Esophagus (tissue), 2 donors: ENCODE measurements around the gene NEXN. TPM values are rescaled to one million over a fixed set of nuclear protein-coding genes. Genes with fewer than 3 reads are reported as not detected.
"Not testable (repeated sequence)": the region's sequence is repeated elsewhere in the genome, so short reads cannot be mapped to it uniquely, and the experiment has no call there.

Source experiments
- H3K27ac ChIP-seq, 2 donors: one replicate each; pipeline ENCODE4 v1.5.1; 2013; ENCODE audit warnings: low read depth in 2 of 2, mild to moderate bottlenecking in 2 of 2, inconsistent platforms in 1 of 2, low read length in 1 of 2, moderate library complexity in 1 of 2
- H3K27me3 ChIP-seq, 2 donors: one replicate each; pipeline ENCODE4 v1.6.1; 2013; ENCODE audit warnings: low read length in 2 of 2, control low read depth in 1 of 2, mild to moderate bottlenecking in 1 of 2; ENCODE audit not compliant: insufficient read depth in 2 of 2, control insufficient read depth in 1 of 2
- H3K36me3 ChIP-seq, 2 donors: one replicate each; pipeline ENCODE4 v1.6.1; 2013; ENCODE audit warnings: low read length in 1 of 2; ENCODE audit not compliant: control insufficient read depth in 2 of 2, insufficient read depth in 2 of 2
- H3K4me1 ChIP-seq, 2 donors: one replicate each; pipeline ENCODE4 v1.6.1; 2013; ENCODE audit warnings: low read length in 1 of 2; ENCODE audit not compliant: control insufficient read depth in 2 of 2, insufficient read depth in 2 of 2
- H3K4me3 ChIP-seq, 2 donors: one replicate each; pipeline ENCODE4 v1.5.1; 2013; ENCODE audit warnings: low read length in 2 of 2, mild to moderate bottlenecking in 2 of 2, low read depth in 1 of 2, moderate library complexity in 1 of 2
- H3K9me3 ChIP-seq, 2 donors: one replicate each; pipeline ENCODE4 v1.6.1; 2013; ENCODE audit warnings: mild to moderate bottlenecking in 2 of 2, low read depth in 1 of 2, low read length in 1 of 2, moderate library complexity in 1 of 2; ENCODE audit not compliant: control insufficient read depth in 2 of 2, insufficient read depth in 1 of 2
- WGBS, 2 donors: extraction: QIAGEN DNeasy Blood & Tissue Kit; methylation state at CpG; one replicate each; pipeline ENCODE4 v1.1.7; 2013; 5-methylcytosine and 5-hydroxymethylcytosine counted together
- polyA plus RNA-seq, 2 donors: library from polyadenylated mRNA; stranded (reverse); fragments of 200-250 nt; gene quantifications; one replicate each; pipeline ENCODE4 v1.2.3, GENCODE V29; 2013
- donor health status: healthy with polysubstance abuse.
- donor health status: Bipolar disorder and iron deficiency.

NEXN gene
- polyA plus RNA-seq, 2 donors: 10.9 to 16.2 TPM

DNA sequence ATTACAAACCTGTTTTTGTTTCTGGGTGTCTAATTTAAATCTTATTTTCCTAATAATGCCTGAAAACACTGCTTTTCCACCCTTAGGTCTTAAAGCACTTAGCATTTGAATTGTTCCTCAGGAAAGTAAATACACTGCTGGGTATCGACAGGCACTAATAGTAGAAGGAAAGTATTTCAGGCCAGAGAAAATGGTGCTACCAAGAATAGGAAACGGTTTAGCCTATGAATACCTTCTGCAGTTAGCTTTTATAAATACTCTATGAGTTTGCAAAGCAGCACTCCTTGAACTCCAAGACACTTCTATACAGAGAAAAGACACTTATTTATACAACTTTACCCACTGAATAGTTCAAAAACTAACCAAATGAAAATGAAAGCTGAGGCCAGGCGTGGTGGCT lies 83.7 kb downstream of the NEXN start:
- no peak overlapping the region for H3K27ac ChIP-seq
- no peaks in the 10 kb centered on the region for H3K9me3 ChIP-seq
- H3K36me3 ChIP-seq: no peaks in the 10 kb centered on the region
- H3K4me1 ChIP-seq: peaks cover 0 to 3% of the 10 kb centered on the region in 2 donors
- no peak overlapping the region for H3K4me3 ChIP-seq
- WGBS, 2 donors: 69 to 72% methylated on average over 3 of the region's 3 CpGs
- no peaks in the 10 kb centered on the region for H3K27me3 ChIP-seq

DNA sequence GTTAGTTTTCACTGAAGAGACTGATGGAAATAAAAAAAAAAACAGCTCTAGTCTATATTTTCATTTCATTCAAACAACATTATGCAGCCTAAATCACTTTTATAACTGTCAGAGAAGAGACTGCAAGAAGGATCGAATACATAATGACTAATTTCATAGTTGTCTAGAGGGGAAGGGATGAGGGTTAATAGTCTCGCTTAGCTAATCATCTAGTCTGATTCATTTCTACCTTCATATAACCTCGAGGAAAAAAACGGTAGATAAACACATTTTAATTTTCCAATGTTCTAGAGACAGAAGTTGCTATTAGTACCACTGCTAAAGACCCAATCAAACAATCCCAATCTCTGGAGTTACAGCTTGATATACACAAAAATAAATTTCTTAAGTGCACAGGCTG lies 87.0 kb downstream of the NEXN start:
- H3K27ac ChIP-seq: no peak overlapping the region
- peak overlapping the region in 1 of 2 donors; percentile 15 for H3K4me3 ChIP-seq
- H3K4me1 ChIP-seq: peaks cover 0 to 3% of the 10 kb centered on the region in 2 donors
- no peaks in the 10 kb centered on the region for H3K9me3 ChIP-seq
- no peaks in the 10 kb centered on the region for H3K36me3 ChIP-seq
- WGBS, 2 donors: 7 to 11% methylated on average over 4 of the region's 4 CpGs
- H3K27me3 ChIP-seq: no peaks in the 10 kb centered on the region

DNA sequence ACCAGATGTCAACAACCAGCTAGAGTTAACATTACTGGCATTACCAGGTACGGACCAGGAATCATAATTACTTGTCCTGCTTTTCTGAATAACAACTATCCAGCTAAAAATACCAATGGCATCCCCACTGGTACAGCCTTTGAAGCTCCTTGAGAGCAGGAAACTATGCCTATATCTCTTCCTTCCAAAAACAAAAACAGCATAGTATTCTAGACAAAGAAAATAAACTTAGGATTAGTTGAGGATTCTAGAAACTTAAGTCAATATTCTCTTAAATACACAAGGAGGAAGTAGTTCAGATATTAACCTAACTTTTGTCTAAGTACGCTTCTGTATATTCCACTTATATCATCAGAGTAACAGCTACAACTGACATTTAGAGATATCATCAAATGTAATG lies 87.5 kb downstream of the NEXN start:
- H3K4me1 ChIP-seq: peaks cover 0 to 3% of the 10 kb centered on the region in 2 donors

DNA sequence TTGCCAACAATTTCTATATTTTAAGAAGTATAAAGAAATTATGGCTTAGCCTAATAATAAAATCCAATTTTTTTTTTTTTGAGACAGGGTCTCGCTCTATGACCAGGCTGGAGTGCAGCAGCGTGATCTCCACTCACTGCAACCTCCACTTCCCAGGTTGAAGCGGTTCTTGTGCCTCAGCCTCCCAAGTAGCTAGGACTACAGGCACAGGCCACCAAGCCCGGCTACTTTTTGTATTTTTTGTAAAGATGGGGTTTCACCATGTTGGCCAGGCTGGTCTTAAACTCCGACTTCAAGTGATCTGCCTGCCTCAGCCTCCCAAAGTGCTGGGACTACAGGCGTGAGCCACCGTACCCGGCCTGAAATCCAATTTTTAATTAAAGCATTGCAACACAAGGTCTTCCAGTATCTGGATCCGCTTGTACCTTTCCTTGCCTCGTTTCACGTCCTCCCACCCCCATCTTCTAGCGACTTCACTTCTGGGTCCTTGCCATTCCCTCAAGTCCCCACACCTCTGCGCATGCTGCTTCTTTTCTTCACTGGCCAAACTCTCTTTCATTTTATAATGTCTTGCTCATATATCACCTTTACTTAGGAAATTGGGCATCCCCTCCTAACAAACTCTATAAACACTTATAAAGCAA lies 88.1 kb downstream of the NEXN start:
- no peaks in the 10 kb centered on the region for H3K36me3 ChIP-seq
- peaks cover 0 to 3% of the 10 kb centered on the region in 2 donors for H3K4me1 ChIP-seq
- H3K27me3 ChIP-seq: no peaks in the 10 kb centered on the region
- H3K9me3 ChIP-seq: no peaks in the 10 kb centered on the region
- peak overlapping the region in 1 of 2 donors; percentile 1 for H3K27ac ChIP-seq
- peak overlapping the region in 1 of 2 donors; percentile 98 for H3K4me3 ChIP-seq
- 50 to 61% methylated on average over 13 of the region's 13 CpGs for WGBS, 2 donors

More for the DNA sequence above, 87.5 kb downstream of the NEXN start:
- Histone ChIP-seq H3K36me3 (no peaks in the 10 kb centered on the region), H3K27me3 (no peaks in the 10 kb centered on the region), H3K27ac (no peak overlapping the region), H3K9me3 (no peaks in the 10 kb centered on the region), H3K4me3 (peak overlapping the region in 1 of 2 donors; percentile 15)
- WGBS, 2 donors: 23 to 27% methylated on average over 2 of the region's 2 CpGs

DNA sequence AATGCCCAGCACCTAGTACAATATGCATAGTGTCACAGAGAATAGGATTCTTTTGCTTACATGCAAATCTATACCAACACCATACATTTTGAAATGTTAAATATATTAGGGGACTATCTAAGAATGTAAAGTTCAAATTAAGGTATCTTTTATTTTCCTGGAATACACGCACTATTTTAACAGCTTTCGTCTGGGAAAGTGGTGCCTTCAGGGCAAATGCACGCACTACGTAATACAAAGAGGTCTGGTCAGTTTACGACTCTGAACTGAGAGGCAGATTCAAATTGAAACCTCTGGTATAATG lies 89.5 kb downstream of the NEXN start:
- H3K27ac ChIP-seq: peak overlapping the region; percentile 92 to 100
- no peaks in the 10 kb centered on the region for H3K36me3 ChIP-seq
- no peaks in the 10 kb centered on the region for H3K27me3 ChIP-seq
- H3K4me1 ChIP-seq: peaks cover 0 to 3% of the 10 kb centered on the region in 2 donors
- WGBS, 2 donors: 0 to 1% methylated on average over 5 of the region's 5 CpGs
- peak overlapping the region; percentile 63 to 98 for H3K4me3 ChIP-seq
- no peaks in the 10 kb centered on the region for H3K9me3 ChIP-seq

DNA sequence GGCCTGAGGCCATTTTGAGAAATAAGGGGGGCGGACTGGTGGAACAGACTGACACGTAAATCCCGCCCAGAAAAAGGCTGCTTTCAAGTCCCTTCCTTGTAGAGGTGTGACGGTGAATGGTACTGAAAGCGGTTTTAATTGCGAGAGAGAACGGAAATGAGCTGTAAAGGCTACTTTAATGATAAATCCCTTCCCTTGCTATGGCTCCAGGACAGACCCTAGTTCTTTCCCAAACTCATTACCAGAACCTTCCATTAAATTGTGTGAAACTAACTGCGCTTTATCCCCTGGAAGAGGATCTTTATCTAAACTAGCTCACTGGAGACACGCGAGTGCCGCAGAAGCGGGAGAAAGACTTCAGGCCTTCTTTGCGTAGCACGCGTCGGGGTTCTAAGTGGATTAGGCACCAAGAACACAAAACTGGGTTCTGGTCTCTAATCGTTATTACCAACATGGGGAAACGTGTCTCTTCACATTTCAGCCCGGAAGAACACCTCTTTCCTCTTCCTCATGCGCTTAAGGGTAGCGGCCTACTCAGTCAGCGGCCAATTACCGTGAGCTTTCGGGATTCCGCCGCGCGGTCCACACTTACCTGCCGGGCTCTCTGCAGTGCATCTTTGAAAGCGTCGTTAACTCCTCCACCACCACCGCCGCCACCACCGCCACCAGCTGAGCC lies 90.0 kb downstream of the NEXN start:
- H3K4me3 ChIP-seq: peak overlapping the region; percentile 63 to 98
- H3K4me1 ChIP-seq: peaks cover 0 to 3% of the 10 kb centered on the region in 2 donors
- H3K9me3 ChIP-seq: no peaks in the 10 kb centered on the region
- H3K27me3 ChIP-seq: no peaks in the 10 kb centered on the region
- H3K36me3 ChIP-seq: no peaks in the 10 kb centered on the region
- H3K27ac ChIP-seq: peak overlapping the region; percentile 92 to 100
- WGBS, 2 donors: 0% methylated on average over 34 of the region's 34 CpGs

DNA sequence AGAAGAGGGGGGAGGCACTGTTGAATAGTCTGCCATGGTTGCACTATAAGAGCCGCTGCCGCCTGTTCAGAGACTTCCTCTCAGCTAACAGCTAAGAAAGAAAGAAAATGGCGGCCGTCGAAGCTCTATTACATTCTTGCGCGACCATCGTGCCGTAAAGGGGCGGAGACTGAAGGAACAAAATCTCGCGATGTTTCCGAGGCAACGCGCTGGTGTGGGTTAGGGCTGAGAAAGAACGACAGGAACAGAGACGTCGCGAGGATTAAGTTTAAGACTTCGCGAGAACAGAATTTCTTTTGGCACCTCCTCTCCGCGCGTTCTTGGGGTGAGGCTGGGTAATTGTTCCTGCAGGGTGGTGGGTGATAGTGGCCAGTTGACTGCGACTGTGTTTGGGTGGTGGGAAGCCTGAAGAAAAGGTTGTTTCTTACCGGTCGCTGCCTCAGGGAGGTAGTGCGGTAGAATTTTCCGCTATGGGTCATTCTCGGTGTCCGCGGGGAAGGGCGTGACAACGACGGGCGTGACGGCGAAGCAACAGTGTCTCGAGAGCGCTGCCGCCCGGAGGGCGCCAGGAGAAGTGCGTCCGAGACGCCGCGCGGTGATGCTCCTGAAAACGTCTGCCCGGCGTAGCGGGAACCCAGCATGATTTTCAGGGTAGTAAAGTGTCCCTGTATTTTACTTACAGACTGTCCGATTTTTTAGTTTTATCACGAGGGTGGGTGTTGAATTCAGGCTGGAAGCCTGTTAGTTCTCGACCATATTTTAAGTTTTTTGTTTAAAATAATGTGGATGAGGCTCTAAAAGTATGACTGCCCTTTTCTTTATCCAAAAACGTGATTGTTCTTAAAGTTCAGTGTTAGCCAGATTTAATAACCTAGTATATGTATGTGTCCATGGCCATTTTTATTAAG lies 90.8 kb downstream of the NEXN start, which contains the start of gene FUBP1:
TSS of gene FUBP1 (minus strand) at position 104 of the 908 bp plus-strand sequence. CDS start at position 36, 68 bp downstream.
- peak within 1 kb of the TSS; percentile 63 to 98 for H3K4me3 ChIP-seq
- no peaks in the 10 kb centered on the region for H3K36me3 ChIP-seq
- H3K27me3 ChIP-seq: no peaks in the 10 kb centered on the region
- H3K27ac ChIP-seq: peak within 1 kb of the TSS; percentile 92 to 100
- no peaks in the 10 kb centered on the region for H3K9me3 ChIP-seq
- WGBS, 2 donors: 0% methylated on average over 57 of the region's 57 CpGs
- peaks cover 0 to 3% of the 10 kb centered on the region in 2 donors for H3K4me1 ChIP-seq

DNA sequence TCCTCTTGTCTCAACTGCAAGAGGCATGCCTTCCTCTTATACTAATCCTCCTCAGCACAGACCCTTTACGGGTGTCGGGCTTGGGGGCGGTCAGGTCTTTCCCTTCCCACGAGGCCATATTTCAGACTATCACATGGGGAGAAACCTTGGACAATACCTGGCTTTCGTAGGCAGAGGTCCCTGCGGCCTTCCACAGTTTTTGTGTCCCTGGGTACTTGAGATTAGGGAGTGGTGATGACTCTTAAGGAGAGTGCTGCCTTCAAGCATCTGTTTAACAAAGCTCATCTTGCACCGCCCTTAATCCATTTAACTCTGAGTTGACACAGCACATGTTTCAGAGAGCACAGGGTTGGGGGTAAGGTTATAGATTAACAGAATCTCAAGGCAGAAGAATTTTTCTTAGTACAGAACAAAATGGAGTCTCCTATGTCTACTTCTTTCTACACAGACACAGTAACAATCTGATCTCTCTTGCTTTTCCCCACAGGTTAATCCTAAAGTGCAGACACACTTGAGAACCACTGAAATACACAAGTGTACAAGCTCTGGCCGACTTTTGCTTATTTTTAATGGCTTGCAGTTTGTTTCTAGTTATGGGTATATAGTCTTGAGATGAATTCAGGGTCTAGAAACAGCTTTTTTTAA lies 95.0 kb downstream of the NEXN start:
- not testable (repeated sequence) for H3K27me3 ChIP-seq, H3K27ac ChIP-seq, H3K4me3 ChIP-seq, H3K4me1 ChIP-seq, H3K9me3 ChIP-seq, H3K36me3 ChIP-seq
- 70 to 83% methylated on average over 8 of the region's 8 CpGs for WGBS, 2 donors

DNA sequence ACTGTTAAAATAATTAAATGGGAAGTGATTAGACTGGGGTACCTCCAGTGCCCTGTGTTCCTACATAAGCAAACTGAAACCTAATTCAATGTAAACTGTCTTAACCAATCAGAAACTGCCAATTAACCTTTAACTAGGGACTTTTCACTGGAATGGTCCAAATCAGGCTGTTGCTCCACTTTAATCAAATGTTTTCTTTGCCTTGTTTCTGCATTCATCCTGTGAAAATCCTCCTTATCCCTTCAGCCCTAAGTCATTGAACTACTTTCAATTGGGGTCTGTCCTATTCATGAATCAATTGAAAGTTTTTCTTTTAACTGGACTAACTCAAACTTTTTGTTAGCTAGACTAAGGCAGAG lies 95.6 kb downstream of the NEXN start:
- no peaks in the 10 kb centered on the region for H3K27me3 ChIP-seq
- no peaks in the 10 kb centered on the region for H3K4me1 ChIP-seq
- H3K36me3 ChIP-seq: peaks cover 0 to 3% of the 10 kb centered on the region in 2 donors
- no peaks in the 10 kb centered on the region for H3K9me3 ChIP-seq
- no peak overlapping the region for H3K27ac ChIP-seq
- H3K4me3 ChIP-seq: no peak overlapping the region
